ENCODE results near the gene KLK5.
"Not testable (repeated sequence)": the region's sequence is repeated elsewhere in the genome, so short reads cannot be mapped to it uniquely, and the experiment has no call there.

Gene KLK5

DNA sequence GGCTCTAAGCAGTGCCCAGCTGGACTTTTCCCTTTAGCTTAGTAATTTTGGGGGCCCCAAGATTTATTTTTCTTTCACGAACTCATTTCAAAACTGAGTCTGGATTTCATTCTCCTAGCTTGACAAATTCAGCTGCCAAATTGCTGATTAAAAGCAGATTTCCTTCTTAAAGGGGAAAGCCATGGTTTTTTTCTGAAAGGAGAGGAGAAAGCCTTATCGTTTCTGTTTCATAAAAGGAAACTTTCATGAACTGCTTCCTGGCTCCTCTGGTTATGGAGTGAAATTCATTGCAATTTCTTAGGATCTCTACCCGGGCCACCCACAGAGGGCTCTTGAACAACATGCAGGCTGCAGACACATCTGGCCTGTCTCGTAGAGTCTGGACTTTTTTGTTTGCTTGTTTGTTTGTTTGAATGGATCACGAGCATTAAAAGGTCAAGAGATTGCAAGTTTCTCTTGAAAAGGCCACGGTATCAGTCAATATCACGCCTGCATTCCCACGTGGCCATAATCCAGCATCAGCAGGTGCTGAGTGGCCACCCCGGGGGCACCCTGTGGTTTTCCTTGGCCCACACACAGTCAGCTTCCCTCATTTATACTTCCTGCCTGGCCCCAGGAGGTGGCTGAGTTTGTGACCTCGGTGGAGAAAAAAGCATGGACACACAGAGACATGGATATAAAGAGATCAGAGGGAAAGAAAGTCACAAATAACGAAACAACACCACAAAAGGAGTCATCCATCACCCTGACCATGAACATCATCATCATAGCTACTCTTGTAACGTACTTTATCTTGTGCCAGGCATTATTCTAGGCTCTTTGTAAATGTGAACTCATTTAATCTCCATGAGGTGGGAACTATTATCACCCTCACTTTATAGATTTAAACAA, 31.2 kb downstream of the KLK5 start:
- DNase-seq = no peak

DNA sequence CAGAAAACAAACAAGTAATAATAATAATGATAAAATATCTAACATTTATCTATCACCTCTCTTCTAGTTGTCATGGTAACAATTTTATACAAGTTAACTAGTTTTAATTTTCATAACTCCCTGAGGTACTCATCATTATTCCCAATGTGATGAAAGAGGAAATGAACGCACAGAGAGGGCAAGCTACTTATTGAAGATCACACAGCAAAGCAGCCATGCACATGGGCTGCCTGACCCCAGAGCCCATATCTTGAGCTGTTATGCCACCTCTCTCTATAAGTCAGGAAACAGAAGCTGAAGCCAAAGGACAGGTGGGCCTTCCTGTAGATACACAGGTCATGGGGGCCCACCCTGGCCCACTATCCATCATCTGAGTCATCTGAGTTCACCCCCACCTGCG, 36.8 kb downstream of the KLK5 start:
- no peak for DNase-seq

DNA sequence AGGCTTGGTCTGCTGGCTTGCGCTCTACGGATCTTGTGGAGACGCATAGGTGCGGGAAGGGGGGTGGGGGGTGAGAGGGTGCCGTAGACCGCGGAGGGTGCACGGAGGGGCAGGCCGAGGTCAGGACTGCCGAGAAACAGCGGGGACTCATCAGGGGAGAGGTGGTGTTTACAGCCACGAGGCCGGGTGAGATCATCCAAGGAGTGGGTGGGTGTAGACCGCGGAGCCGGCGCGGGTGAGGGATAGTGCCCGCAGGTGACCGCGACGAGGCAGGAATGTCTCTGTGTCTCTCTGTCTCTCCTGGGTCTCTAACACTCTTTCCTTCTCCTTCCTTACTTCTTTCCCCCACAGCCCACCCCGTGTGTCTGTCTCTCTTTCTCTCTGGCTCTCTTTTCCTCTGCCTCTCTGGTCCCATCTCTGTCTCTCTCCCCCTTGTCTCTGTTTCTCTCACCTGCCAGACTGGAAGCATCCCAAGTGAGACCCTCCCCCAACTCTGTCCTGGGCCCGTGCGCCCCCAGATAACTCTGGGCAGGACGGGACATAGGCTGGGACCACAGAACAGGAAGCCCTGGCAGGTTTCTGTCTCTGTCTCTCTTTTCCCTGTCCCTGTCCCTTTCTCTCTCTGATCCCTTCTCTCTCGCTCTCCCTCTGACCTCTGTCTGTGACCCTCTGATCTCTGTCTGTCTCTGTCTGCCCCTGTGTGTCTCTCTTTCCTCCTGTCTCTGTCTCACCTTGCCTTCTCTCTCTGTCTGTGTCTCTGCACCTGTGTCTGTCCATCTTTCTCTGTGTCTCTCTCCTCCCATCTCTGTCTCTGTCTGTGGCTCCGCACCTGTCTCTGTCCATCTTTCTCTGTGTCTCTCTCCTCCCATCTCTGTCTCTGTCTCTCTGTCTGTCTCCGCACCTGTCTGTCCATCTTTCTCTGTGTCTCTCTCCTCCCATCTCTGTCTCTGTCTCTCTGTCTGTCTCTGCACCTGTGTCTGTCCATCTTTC, 39.8 kb downstream of the KLK5 start:
- no peak for DNase-seq

DNA sequence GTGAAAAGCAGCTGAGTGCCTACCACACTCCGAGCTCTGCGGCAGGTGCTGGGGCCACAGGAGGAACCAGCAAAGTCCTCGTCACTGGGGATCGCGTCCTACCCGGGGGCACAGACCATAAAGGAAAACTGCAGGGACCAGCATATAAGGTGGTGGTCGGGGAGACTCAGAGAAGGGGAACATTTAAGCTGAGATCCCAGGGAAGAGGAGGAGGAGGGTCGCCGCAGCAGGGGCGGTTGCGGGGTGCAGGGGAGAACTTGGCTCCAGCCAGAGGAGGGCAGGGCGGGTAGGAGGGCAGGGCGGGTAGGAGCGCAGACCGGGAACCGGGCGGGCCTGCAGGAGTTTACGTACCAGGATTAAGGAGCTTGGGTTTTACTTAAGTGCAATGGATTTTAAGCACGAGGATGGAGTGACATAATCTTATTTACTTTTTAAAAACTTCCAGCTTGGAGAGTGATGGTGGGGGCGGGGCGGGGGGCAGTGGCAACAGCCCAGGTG, 40.7 kb downstream of the KLK5 start:
- DNase-seq = no peak

DNA sequence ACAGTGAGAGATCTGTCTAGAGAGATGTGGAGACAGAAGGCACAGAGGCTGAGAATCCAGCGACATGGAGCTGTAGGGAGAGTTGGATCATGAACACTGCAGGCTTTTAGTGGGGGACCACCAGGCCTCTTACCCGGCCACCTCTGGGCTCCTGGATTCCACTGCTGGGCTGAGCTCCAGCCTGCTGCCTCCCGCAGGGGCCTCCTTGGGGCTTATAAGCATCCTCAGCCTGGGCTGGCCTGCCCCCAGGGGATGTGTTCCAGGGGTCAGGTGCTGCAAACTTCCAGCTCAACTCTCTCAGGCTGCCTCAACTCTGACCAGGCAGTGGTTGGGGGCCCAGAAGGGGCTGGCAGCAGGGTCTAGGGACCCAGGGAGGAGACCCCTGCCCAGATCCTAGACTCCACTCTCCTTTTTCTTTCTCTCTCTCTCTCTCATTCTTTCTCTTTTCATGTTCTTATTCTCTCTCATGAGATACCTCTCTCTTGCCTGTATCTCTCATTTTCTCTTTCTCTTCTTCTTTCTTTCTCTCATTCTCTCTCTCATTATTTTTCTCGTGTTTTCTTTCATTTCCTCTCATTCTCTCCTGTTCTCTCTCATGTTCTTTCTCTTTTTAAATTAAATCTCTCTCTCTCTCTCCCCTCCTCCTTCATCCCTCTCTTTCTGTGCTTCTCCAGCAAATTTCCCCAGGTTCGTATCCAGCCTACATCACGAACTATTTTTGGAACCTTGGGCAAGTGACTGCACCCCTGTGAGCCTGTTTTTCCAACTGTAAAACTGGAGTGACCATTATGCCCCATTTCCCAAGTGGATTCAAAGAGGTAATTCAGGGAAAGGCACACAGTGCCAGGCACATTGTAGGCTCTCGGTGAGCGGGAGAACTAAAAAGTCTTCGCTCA, 41.4 kb downstream of the KLK5 start, which contains the start of gene KLK4:
TSS of gene KLK4 (minus strand) at position 190 of the 896 bp plus-strand sequence. CDS start 657 bp downstream, outside the sequence.
- no peak for DNase-seq

DNA sequence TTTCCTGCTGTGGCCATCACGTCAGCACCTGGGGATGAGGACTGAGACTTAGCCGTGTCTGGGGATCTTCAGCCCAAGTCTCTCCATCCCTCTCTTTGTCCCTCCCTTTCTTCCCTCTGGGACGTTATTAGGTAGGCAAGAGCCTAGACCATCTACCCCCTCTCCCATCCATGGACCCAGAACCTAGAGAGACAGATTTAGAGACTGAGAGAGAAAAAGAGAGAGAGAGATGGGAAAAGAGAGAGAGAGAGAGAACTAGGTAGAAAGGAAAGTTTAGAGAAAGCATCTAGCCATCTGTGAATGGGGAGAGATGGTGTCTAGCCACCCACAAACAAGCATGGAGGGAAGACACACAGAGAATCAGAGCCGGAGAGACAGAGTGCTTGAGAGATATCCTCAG, 42.1 kb downstream of the KLK5 start:
- DNase-seq = no peak

DNA sequence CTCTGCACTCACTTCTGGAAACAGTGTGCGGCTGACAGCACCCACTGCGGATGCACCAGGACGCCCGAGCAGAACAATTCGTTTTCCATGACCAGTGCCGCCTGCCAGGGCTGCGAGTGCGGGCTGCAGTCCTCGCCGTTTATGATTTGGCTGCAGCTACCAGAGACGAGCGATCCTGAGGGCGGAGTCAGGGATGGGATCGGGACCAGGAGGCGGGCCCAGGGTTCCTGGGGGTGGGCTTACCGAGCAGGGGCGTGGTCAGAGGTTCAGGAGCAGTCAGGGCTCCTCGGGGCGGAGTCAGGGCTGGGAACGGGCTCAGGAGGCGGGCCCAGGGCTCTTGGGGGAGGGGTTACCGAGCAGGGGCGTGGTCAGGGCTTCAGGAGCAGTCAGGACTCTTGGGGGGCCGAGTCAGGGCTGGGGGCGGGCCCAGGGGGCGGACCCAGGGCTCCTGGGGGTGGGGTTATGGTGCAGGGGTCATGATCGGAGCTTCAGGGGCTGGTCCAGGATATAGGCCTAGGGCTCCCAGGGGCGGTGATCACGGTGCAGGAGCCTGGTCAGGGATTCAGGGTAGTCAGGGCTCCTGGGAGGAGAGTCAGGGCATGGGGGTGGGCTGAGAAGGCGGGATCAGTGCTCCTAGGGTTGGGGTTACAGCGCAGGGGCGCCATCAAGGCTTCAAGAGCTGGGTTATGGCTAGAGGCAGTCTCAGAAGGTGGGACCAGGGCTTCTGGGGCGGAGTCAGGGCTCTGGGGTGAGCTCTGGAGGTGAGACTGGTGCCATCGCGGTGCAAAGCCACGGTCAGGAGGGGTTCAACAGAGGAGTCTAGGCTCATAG, 43.4 kb downstream of the KLK5 start:
- DNase-seq = no peak

DNA sequence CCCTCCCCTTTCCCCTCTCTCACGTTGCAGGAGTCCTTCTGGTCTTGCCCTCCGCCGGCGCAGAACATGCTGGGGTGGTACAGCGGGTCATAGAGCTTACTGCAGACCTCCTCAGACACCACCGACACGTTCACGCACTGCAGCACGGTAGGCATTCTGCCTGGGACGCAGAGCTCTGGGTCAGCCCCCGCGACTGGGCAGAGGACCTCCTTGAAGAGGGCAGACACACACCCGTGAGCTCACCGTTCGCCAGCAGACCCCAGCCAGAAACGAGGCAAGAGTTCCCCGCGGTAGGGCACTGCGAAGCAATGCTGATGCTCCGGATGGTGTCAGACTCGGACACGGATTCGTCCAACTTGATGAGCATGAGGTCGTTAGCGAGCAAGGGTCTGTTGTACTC, 44.5 kb downstream of the KLK5 start:
- no peak for DNase-seq

DNA sequence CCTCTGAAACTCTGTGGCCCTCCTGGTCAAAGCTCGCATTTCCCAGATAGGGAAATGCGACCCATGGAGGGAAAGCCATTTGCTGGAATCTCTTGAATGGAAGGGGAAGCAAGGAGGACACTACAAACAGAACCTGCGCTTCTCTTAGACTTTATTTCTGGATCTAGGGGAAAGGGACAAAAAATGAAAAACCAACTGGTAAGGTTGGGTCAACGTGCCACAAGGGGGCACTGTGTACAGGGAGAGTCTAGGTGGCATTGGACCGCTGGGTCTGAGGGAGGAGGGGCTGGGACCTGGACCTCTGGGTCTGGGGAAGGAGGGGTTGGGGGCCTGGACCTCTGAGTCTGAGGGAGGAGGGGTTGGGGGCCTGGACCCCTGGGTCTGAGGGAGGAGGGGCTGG, 46.6 kb downstream of the KLK5 start:
- DNase-seq = no peak

DNA sequence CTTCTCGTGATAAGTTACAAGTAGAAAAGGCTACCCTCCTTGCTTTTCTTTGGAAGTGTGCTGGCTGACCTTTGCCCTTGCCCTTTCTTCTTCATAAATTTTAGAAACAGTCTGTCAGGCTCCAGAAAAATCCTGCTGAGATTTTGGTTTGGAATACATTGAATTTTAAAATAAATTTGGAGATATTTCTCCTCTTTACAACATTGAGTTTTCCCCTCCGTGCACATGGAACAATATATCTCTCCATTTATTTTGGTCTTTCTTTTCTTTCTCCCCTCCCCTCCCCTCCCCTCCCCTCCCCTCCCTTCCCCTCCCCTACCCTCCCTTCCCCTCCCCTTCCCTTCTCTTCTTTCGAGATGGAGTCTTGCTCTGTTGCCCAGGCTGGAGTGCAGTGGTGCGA, 50.2 kb downstream of the KLK5 start:
- DNase-seq = no peak

DNA sequence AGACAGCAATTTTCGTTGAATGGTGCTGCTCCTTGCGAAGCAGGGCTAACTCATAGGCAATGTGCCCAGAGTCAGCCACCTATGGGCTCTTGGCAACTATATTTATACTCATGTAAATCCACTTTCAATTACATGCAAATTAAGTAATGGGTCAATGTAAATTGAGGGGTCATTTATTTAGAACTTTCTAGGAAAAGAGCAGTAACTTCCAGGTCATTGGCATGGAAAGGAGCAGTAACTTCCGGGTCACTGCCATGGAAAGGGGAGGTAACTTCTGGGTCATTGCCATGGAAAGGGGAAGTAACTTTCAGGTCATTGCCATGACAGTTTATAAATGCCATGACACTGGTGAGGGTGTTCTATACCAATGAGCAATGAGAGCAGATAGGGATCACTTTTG, 53.3 kb downstream of the KLK5 start:
- no peak for DNase-seq

DNA sequence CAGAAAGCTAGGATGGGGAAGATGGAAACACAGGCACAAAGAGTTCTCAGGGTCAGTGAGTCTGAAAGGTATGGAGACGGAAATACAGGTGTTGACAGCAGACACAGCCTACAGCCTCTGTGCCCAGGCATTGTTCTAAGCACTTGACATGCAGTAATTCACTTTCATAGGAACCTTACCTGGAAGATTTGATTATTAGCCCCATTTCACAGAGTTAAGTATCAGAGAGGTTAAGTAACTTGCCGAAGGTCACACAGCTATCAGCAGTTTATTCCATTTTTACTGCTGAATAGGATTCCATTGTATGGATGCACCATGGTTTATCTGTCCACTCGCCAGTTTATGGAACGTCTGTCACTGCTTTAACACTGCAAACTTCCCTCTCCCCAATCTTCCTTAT, 54.8 kb downstream of the KLK5 start:
- no peak for DNase-seq

DNA sequence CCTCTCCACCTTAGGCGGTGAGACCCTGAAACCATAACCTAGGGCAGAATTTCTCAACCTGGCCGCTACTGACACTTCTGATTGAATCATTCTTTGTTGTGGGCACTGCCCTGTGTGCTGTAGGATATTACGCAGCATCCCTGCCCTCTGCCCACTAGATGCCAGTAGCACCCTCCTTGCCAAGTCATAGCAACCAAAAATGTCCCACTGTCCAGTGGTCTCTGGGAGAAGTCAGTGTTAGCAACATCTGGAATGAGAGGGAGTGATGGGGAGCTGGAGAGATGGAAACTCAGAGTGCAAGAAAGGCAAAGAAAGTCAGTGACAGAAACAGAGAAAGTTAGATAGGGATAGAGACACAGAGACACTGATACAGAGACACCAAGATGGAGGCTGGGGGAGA, 55.2 kb downstream of the KLK5 start:
- DNase-seq = no peak

DNA sequence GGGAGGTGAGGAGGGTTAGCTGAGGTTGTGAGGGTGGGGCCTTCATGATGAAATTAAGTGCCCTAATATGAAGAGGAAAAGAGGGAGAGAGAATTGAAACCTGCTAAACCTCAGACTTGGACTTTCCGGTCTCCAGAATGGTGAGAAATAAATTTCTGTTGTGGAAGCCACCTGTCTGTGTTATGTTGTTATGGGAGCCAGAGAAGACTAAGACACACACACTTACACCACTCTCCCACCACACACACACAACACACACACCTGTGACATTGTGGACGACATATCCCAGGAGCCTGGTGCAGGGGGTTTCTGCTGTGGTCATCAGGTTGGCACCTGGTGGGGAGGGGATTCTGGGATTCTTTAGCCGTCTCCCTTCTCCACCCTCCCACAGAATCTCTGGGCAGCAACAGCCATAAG, 55.6 kb downstream of the KLK5 start:
- no peak for DNase-seq

DNA sequence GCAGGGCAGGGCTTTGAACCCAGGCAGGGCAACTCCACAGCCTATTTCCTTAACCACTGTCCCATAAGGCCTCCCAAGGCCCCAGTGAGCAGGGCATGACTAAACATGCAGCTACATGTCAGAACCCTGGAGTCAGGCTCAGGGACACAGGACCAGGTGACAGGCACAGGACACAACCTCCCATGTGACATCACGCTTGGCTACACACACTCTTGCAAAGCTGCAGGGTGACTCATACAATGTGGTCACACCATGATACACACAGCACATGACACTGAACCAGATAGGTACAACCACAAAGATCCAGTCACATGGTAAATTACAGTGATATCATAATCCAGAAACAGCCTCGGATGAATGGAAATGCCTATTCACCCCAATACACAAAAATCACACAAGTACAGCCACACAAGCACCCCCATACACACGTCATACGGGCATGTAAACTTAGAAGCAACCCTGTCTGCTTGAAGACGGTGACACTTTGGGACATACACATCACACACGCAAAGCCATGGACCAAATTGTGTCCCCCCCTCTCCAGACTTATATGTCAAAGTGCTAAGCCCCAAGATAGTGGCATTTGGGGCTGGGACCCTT, 56.1 kb downstream of the KLK5 start:
- DNase-seq = no peak

DNA sequence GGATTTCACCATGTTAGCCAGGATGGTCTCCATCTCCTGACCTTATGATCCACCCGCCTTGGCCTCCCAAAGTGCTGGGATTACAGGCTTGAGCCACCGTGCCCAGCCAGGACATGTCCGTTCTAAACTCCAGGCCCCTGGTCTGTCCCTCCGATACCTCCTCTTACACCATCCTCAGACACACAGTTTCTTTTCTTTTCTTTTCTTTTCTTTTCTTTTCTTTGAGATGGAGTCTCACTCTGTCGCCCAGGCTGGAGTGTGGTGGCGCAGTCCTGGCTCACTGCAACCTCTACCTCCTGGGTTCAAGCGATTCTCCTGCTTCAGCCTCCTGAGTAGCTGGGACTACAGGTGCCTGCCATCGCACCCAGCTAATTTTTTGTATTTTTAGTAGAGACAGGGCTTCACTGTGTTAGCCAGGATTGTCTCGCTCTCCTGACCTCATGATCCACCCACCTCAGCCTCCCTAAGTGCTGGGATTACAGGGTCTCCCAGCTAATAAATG, 56.7 kb downstream of the KLK5 start:
- not testable (repeated sequence) for DNase-seq

DNA sequence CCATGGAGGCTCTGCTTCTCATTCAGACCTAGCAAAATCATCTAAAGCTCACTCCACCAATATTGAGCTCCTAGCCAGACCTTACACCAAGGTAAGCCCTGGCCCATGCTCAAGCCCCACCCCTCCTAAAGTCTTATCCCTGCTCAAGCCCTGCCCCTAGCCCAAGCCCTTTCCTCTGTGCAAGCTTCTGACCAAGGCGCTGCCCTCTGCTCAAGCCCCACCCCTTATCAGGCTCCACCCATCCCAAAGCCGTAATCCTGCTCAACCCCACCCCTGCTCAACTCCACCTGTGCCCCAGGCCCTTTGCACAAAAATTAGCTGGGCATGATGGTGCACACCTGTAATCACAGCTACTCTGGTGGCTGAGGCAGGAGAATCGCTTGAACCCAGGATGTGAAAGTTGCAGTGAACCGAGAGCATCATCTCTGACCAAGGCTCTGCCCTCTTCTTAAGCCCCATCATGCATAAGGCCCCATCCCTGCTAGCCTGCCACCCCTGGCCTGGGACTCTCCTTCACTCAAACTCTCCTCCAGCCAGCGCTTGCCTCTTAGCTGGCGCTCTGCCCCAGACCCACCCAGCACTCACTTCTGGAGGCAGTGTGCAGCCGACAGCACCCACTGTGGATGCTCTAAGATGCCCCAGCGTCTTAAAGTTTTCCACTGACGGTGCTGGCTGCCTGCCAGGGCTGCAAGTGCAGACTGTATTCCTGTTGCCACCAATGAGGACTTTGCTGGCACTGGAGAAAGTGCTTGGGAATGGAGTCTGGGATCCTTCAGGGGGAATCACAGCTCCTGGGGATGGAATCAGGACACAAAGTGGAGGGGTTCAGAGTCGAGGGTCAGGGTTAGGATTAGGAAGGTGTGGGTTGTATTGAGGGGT, 58.1 kb downstream of the KLK5 start:
- no peak for DNase-seq

Measured in NCI-H2081 treated with DMSO at 0.1 percent for 48 hours (cell line).